Measurements from ENCODE around the gene ZFP36L2. TPM values are rescaled to one million over a fixed set of nuclear protein-coding genes. Genes with fewer than 3 reads are reported as not detected.
"Not testable (repeated sequence)": the region's sequence is repeated elsewhere in the genome, so short reads cannot be mapped to it uniquely, and the experiment has no call there.

Gene ZFP36L2
- polyA plus RNA-seq, 10 donors = 52.1 to 79.8 (median 60.3) TPM

- no peak for DNase-seq
Measured at GRCh38 chr2:43190311-43191052, 35.9 kb downstream of the ZFP36L2 start.

- not testable (repeated sequence) for DNase-seq
Measured at GRCh38 chr2:43189861-43190260, 36.5 kb downstream of the ZFP36L2 start.

GRCh38 chr2:43188561-43189386 lies 37.6 kb downstream of the ZFP36L2 start:
- no peak for DNase-seq

- DNase-seq = peak in 1 of 3 donors; percentile 69
Measured at GRCh38 chr2:43186679-43187374, 39.6 kb downstream of the ZFP36L2 start.

- DNase-seq = no peak
Measured at GRCh38 chr2:43186321-43186678, 40.1 kb downstream of the ZFP36L2 start.

GRCh38 chr2:43185146-43185545 lies 41.3 kb downstream of the ZFP36L2 start:
- DNase-seq = no peak

GRCh38 chr2:43184339-43184895 lies 42.0 kb downstream of the ZFP36L2 start:
- no peak for DNase-seq

- DNase-seq = no peak
Measured at GRCh38 chr2:43183743-43184142, 42.7 kb downstream of the ZFP36L2 start.

GRCh38 chr2:43180897-43181296 lies 45.5 kb downstream of the ZFP36L2 start:
- DNase-seq = no peak

- no peak for DNase-seq
Measured at GRCh38 chr2:43179942-43180341, 46.5 kb downstream of the ZFP36L2 start.

- DNase-seq = peak; percentile 59 to 90 (median 67)
Measured at GRCh38 chr2:43178602-43179542, 47.5 kb downstream of the ZFP36L2 start.

- no peak for DNase-seq
Measured at GRCh38 chr2:43178055-43178598, 48.3 kb downstream of the ZFP36L2 start.

GRCh38 chr2:43176449-43176848 lies 50.0 kb downstream of the ZFP36L2 start:
- DNase-seq = no peak

- DNase-seq = no peak
Measured at GRCh38 chr2:43175876-43176275, 50.5 kb downstream of the ZFP36L2 start.

GRCh38 chr2:43175020-43175441 lies 51.4 kb downstream of the ZFP36L2 start:
- peak in 1 of 3 donors; percentile 61 for DNase-seq

- peak in 1 of 3 donors; percentile 46 for DNase-seq
Measured at GRCh38 chr2:43174368-43174916, 52.0 kb downstream of the ZFP36L2 start.

Data from muscle of back (tissue), 11 donors.